Progenitor cell of endocrine pancreas (in vitro differentiated cells): ENCODE results near the gene XPA. TPM values are rescaled to one million over a fixed set of nuclear protein-coding genes. Genes with fewer than 3 reads are reported as not detected.

Experiments
- DNase-seq: peaks from one replicate; pipeline ENCODE4 v3.0.0; 2021; ENCODE audit warnings: low spot score; ENCODE audit not compliant: unreplicated experiment
- H3K27ac Mint-ChIP-seq: 2 replicates; pipeline ENCODE4 v1.8.0; 2021; ENCODE audit warnings: mild to moderate bottlenecking, moderate library complexity, mixed read lengths
- H3K27me3 Mint-ChIP-seq: 2 replicates; pipeline ENCODE4 v1.8.0; 2021; ENCODE audit warnings: mixed read lengths
- H3K36me3 Mint-ChIP-seq: 2 replicates; pipeline ENCODE4 v1.8.0; 2022; ENCODE audit warnings: mixed read lengths; ENCODE audit not compliant: insufficient read depth
- H3K4me1 Mint-ChIP-seq: 2 replicates; pipeline ENCODE4 v1.8.0; 2021; ENCODE audit warnings: low read depth, mixed read lengths
- H3K4me3 Mint-ChIP-seq: 2 replicates; pipeline ENCODE4 v1.8.0; 2021; ENCODE audit warnings: low read depth, mild to moderate bottlenecking, moderate library complexity, mixed read lengths
- H3K9me3 Mint-ChIP-seq: 2 replicates; pipeline ENCODE4 v1.8.0; 2021; ENCODE audit warnings: low read depth, mixed read lengths
- CTCF ChIP-seq: fragments of 200-600 bp; sonication (generic); IDR thresholded peaks from one replicate; pipeline ENCODE4 v1.5.0; 2021; ENCODE audit warnings: antibody characterized with exemption, mild to moderate bottlenecking; ENCODE audit not compliant: unreplicated experiment
- total RNA-seq: library from RNA; stranded (reverse); gene quantifications from 2 replicates; pipeline ENCODE4 v1.2.1, GENCODE V29; 2021

Gene XPA
- total RNA-seq, 1 donor from 2014 or later = 16.4 TPM

GRCh38 chr9:97710356-97711222, 13.4 kb upstream of the XPA start:
- Mint-ChIP-seq H3K27ac (peak overlapping the region; percentile 90), H3K27me3 (peaks cover 23% of the 10 kb centered on the region), H3K4me3 (no peak overlapping the region), H3K4me1 (peaks cover 10% of the 10 kb centered on the region), H3K9me3 (no peaks in the 10 kb centered on the region), H3K36me3 (no peaks in the 10 kb centered on the region)
- no peak for DNase-seq
- TF ChIP-seq CTCF = peak; percentile 91

DNA sequence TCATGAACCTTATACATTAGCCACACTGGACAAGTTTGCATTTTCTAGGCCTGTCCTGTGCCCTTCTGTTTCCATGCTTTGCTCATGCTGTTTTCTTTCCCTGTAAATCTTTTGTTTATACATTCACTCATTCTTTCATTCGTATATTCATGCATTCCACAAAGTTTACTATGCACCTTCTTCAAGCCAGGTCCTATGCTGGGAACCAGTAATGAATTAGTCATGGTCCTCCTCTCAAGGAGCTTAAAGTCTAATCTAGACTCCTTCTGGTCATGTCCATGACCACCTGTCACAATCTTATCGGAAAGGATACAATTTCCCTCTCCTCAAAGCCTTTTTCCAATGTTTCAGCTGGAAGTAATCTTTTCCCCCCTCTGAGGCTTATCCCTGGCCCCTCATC, 9.1 kb upstream of the XPA start:
- Mint-ChIP-seq H3K27ac (no peak overlapping the region), H3K36me3 (no peaks in the 10 kb centered on the region), H3K4me3 (no peak overlapping the region), H3K27me3 (peaks cover 23% of the 10 kb centered on the region), H3K4me1 (peaks cover 14% of the 10 kb centered on the region), H3K9me3 (no peaks in the 10 kb centered on the region)
- no peak for DNase-seq
- TF ChIP-seq CTCF = no peak

DNA sequence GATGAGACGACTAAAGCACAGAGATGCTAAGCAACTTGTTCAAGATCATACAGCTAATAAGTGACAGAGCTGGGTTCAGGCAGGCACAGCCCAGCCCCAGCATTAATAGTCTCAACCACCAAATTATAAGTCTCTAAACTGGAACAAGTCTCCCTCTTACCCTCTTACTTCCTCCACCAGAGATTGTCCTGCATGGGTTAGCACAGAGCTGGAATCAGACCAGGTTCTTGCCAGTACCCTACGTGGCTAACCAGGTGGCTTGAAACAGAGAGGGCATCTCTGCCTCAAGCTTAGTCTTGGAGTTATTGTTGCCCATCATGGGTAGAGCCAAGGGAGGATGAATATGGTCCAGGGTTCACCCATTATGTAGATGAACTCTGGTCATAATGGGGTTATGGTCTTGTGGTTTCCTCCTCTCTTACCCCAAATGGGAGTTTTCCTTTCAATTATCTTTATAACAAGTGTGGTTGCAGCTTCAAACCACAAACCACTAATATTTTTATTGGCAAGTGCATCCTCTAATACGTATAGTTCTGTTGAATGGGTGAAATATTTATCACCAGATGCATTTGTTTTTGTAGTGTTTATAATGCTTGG, 8.3 kb upstream of the XPA start:
- H3K27me3 Mint-ChIP-seq = peaks cover 23% of the 10 kb centered on the region
- no peaks in the 10 kb centered on the region for H3K9me3 Mint-ChIP-seq
- no peaks in the 10 kb centered on the region for H3K36me3 Mint-ChIP-seq
- no peak for TF ChIP-seq CTCF
- no peak overlapping the region for H3K27ac Mint-ChIP-seq
- peaks cover 8% of the 10 kb centered on the region for H3K4me1 Mint-ChIP-seq
- no peak overlapping the region for H3K4me3 Mint-ChIP-seq
- DNase-seq = no peak

- no peak overlapping the region for H3K27ac Mint-ChIP-seq
- H3K4me1 Mint-ChIP-seq = peaks cover 8% of the 10 kb centered on the region
- no peaks in the 10 kb centered on the region for H3K9me3 Mint-ChIP-seq
- DNase-seq = no peak
- no peaks in the 10 kb centered on the region for H3K36me3 Mint-ChIP-seq
- peaks cover 21% of the 10 kb centered on the region for H3K27me3 Mint-ChIP-seq
- TF ChIP-seq CTCF = no peak
- no peak overlapping the region for H3K4me3 Mint-ChIP-seq
These were observed 7.7 kb upstream of the XPA start for GRCh38 chr9:97704851-97705250.

DNA sequence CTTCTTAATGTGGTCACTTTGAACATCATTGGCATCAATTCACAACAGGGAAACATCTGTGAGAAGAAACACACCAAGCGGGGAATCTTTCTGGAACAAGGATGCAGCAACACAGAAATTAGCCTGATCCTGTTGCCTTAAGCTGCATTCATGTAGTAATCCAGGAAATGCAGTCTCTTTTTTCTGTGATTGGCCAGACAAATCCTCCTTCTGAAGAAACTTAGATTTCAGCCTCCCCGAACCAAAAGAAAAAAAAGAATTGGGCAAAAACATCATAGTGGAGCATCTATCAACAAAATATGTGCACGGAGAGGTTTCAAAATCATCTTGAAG, 7.2 kb upstream of the XPA start:
- DNase-seq = no peak
- peaks cover 20% of the 10 kb centered on the region for H3K27me3 Mint-ChIP-seq
- TF ChIP-seq CTCF = no peak
- peaks cover 8% of the 10 kb centered on the region for H3K4me1 Mint-ChIP-seq
- no peaks in the 10 kb centered on the region for H3K36me3 Mint-ChIP-seq
- H3K4me3 Mint-ChIP-seq = no peak overlapping the region
- no peaks in the 10 kb centered on the region for H3K9me3 Mint-ChIP-seq
- no peak overlapping the region for H3K27ac Mint-ChIP-seq
